Trophoblast cell (in vitro differentiated cells and primary cell): Measurements from ENCODE around the gene AIRE.
A peak's percentile ranks its signal among the peaks of the same experiment; 100 is the strongest.

Experiments used
- DNase-seq, 2 donors: peaks; one replicate each; pipeline ENCODE4 v3.0.0-alpha.2; 2016
- H2AFZ ChIP-seq: 2 replicates; pipeline ENCODE4 v1.6.1; 2013; ENCODE audit warnings: low read length, moderate library complexity, mild to moderate bottlenecking; ENCODE audit not compliant: insufficient read depth, poor library complexity
- H2AK5ac ChIP-seq: 2 replicates; pipeline ENCODE4 v1.6.1; 2013; ENCODE audit warnings: mild to moderate bottlenecking, low read length
- H2BK120ac ChIP-seq: 2 replicates; pipeline ENCODE4 v1.6.1; 2013; ENCODE audit warnings: low read length, mild to moderate bottlenecking, moderate library complexity; ENCODE audit not compliant: insufficient read depth, poor library complexity
- H2BK12ac ChIP-seq: 2 replicates; pipeline ENCODE4 v1.6.1; 2013; ENCODE audit warnings: mild to moderate bottlenecking, low read length, moderate library complexity
- H2BK5ac ChIP-seq: 2 replicates; pipeline ENCODE4 v1.6.1; 2013; ENCODE audit warnings: low read length, low read depth, moderate library complexity, mild to moderate bottlenecking; ENCODE audit not compliant: poor library complexity
- H3K14ac ChIP-seq: 2 replicates; pipeline ENCODE4 v1.6.1; 2013; ENCODE audit warnings: mild to moderate bottlenecking, low read length
- H3K18ac ChIP-seq: 2 replicates; pipeline ENCODE4 v1.6.1; 2013; ENCODE audit warnings: mild to moderate bottlenecking, low read length
- H3K23ac ChIP-seq: 2 replicates; pipeline ENCODE4 v1.6.1; 2013; ENCODE audit warnings: low read length
- H3K27ac ChIP-seq: 2 replicates; pipeline ENCODE4 v1.5.1; 2013; ENCODE audit warnings: low read depth, mild to moderate bottlenecking, inconsistent platforms, low read length, moderate library complexity
- H3K27me3 ChIP-seq: 2 replicates; pipeline ENCODE4 v1.6.1; 2013; ENCODE audit warnings: inconsistent platforms, mild to moderate bottlenecking, low read length, moderate library complexity; ENCODE audit not compliant: insufficient read depth
- H3K36me3 ChIP-seq, 2 experiments: 1 replicate in 1 of 2; 2 replicates in 1 of 2; pipeline ENCODE4 v1.6.1; 2013; ENCODE audit warnings: low read length in 2 of 2, mild to moderate bottlenecking in 2 of 2, moderate library complexity in 1 of 2; ENCODE audit not compliant: insufficient read depth in 2 of 2, control insufficient read depth in 1 of 2
- H3K4ac ChIP-seq: 2 replicates; pipeline ENCODE4 v1.6.1; 2013; ENCODE audit warnings: low read depth, mild to moderate bottlenecking, low read length, moderate library complexity
- H3K4me1 ChIP-seq, 2 experiments: 1 replicate in 1 of 2; 2 replicates in 1 of 2; pipeline ENCODE4 v1.6.1; 2013; ENCODE audit warnings: low read length in 2 of 2, mild to moderate bottlenecking in 2 of 2, moderate library complexity in 1 of 2; ENCODE audit not compliant: insufficient read depth in 2 of 2, control insufficient read depth in 1 of 2
- H3K4me2 ChIP-seq: 2 replicates; pipeline ENCODE4 v1.6.1; 2013; ENCODE audit warnings: inconsistent platforms, mild to moderate bottlenecking, low read length, moderate library complexity
- H3K4me3 ChIP-seq: 2 replicates; pipeline ENCODE4 v1.5.1; 2013; ENCODE audit warnings: mild to moderate bottlenecking, low read depth, low read length, inconsistent platforms
- H3K79me1 ChIP-seq: one replicate; pipeline ENCODE4 v1.6.1; 2013; ENCODE audit warnings: low read length
- H3K79me2 ChIP-seq: 2 replicates; pipeline ENCODE4 v1.6.1; 2013; ENCODE audit warnings: low read length, mild to moderate bottlenecking; ENCODE audit not compliant: control insufficient read depth, insufficient read depth, poor library complexity
- H3K9ac ChIP-seq: 2 replicates; pipeline ENCODE4 v1.6.1; 2013; ENCODE audit warnings: mild to moderate bottlenecking, low read length
- H3K9me3 ChIP-seq: 2 replicates; pipeline ENCODE4 v1.6.1; 2013; ENCODE audit warnings: low read depth, mild to moderate bottlenecking, control low read depth, inconsistent platforms, low read length; ENCODE audit not compliant: insufficient read depth
- H4K12ac ChIP-seq: 2 replicates; pipeline ENCODE4 v1.6.1; 2013; ENCODE audit warnings: low read depth, mild to moderate bottlenecking, low read length, moderate library complexity
- H4K8ac ChIP-seq: 2 replicates; pipeline ENCODE4 v1.6.1; 2013; ENCODE audit warnings: low read depth, mild to moderate bottlenecking, low read length, moderate library complexity
- H4K91ac ChIP-seq: one replicate; pipeline ENCODE4 v1.6.1; 2013; ENCODE audit warnings: low read depth, mild to moderate bottlenecking, low read length, moderate library complexity
- WGBS: extraction: QIAGEN DNeasy Blood & Tissue Kit; methylation state at CpG from one replicate; pipeline ENCODE4 v1.1.7; 2013; ENCODE audit warnings: missing lambda C conversion rate; ENCODE audit not compliant: insufficient read length, insufficient coverage; ENCODE audit errors: extremely low coverage; 5-methylcytosine and 5-hydroxymethylcytosine counted together

The AIRE gene

GRCh38 chr21:44304011-44304616 lies 18.4 kb downstream of the AIRE start:
- H3K27me3 ChIP-seq = no peaks in the 10 kb centered on the region
- H3K79me2 ChIP-seq = peaks cover 12% of the 10 kb centered on the region
- peaks cover 14% of the 10 kb centered on the region for H3K79me1 ChIP-seq
- H3K14ac ChIP-seq = no peak overlapping the region
- H3K4me3 ChIP-seq = no peak overlapping the region
- H3K9me3 ChIP-seq = peaks cover 1% of the 10 kb centered on the region
- peak overlapping the region; percentile 8 for H3K4ac ChIP-seq
- H2BK5ac ChIP-seq = no peak overlapping the region
- H3K4me1 ChIP-seq = peaks cover 7 to 8% of the 10 kb centered on the region in 2 experiments
- no peak overlapping the region for H4K8ac ChIP-seq
- H3K36me3 ChIP-seq = peaks cover 14 to 15% of the 10 kb centered on the region in 2 experiments
- no peak overlapping the region for H2BK120ac ChIP-seq
- H2BK12ac ChIP-seq = no peak overlapping the region
- DNase-seq = no peak
- H3K4me2 ChIP-seq = no peak overlapping the region
- H3K18ac ChIP-seq = peak overlapping the region; percentile 7
- H3K23ac ChIP-seq = no peak overlapping the region
- no peak overlapping the region for H2AK5ac ChIP-seq
- H4K12ac ChIP-seq = no peak overlapping the region
- no peak overlapping the region for H3K27ac ChIP-seq
- no CpG with 5 or more reads among the region's 16 CpGs for WGBS
- H4K91ac ChIP-seq = no peak overlapping the region
- no peak overlapping the region for H3K9ac ChIP-seq
- H2AFZ ChIP-seq = no peak overlapping the region

GRCh38 chr21:44304877-44305293 lies 19.2 kb downstream of the AIRE start:
- no peak overlapping the region for H3K23ac ChIP-seq
- H2AK5ac ChIP-seq = no peak overlapping the region
- no peak overlapping the region for H4K12ac ChIP-seq
- WGBS = no CpG with 5 or more reads among the region's 8 CpGs
- no peak overlapping the region for H4K91ac ChIP-seq
- no peak overlapping the region for H3K4me2 ChIP-seq
- peaks cover 10% of the 10 kb centered on the region for H3K79me2 ChIP-seq
- H3K9ac ChIP-seq = no peak overlapping the region
- H2BK120ac ChIP-seq = no peak overlapping the region
- H3K9me3 ChIP-seq = peaks cover 1% of the 10 kb centered on the region
- peak overlapping the region; percentile 2 for H3K18ac ChIP-seq
- H3K27me3 ChIP-seq = no peaks in the 10 kb centered on the region
- no peak overlapping the region for H3K4ac ChIP-seq
- H3K4me1 ChIP-seq = peaks cover 6 to 8% of the 10 kb centered on the region in 2 experiments
- peak; percentile 27 to 38 for DNase-seq
- H3K36me3 ChIP-seq = peaks cover 17 to 18% of the 10 kb centered on the region in 2 experiments
- H3K14ac ChIP-seq = no peak overlapping the region
- no peak overlapping the region for H4K8ac ChIP-seq
- no peak overlapping the region for H2BK5ac ChIP-seq
- no peak overlapping the region for H3K27ac ChIP-seq
- H3K79me1 ChIP-seq = peaks cover 9% of the 10 kb centered on the region
- H2BK12ac ChIP-seq = no peak overlapping the region
- H3K4me3 ChIP-seq = no peak overlapping the region
- no peak overlapping the region for H2AFZ ChIP-seq

DNA sequence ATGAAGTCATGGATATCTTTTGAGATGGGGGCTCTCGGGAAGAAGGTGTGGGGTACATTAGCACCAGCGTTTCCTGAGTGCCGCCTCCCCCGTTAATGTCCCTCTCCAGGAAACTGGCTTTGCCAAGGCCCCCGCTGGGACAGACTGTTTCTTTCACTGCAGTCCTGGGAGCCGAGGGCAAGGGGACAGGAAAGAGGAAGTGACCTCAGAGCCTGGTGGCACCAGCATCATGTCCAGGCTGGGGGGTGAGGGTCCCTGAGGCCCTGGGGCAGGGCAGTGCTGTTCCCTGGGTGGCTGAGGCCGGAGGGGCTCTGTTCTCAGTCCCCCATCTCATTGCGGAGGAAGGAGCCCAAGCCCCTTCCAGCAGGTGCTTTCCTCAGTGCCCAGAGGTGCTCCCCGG lies 20.0 kb downstream of the AIRE start:
- no peak overlapping the region for H2AK5ac ChIP-seq
- H3K36me3 ChIP-seq = peaks cover 25 to 26% of the 10 kb centered on the region in 2 experiments
- no peak overlapping the region for H3K4me3 ChIP-seq
- peaks cover 2% of the 10 kb centered on the region for H3K79me1 ChIP-seq
- no peaks in the 10 kb centered on the region for H3K27me3 ChIP-seq
- peaks cover 1% of the 10 kb centered on the region for H3K9me3 ChIP-seq
- peaks cover 4% of the 10 kb centered on the region for H3K79me2 ChIP-seq
- no peak overlapping the region for H3K9ac ChIP-seq
- no peak overlapping the region for H4K8ac ChIP-seq
- no CpG with 5 or more reads among the region's 9 CpGs for WGBS
- no peak overlapping the region for H2BK120ac ChIP-seq
- H2BK5ac ChIP-seq = no peak overlapping the region
- H3K4ac ChIP-seq = no peak overlapping the region
- H2BK12ac ChIP-seq = no peak overlapping the region
- H4K12ac ChIP-seq = no peak overlapping the region
- H3K18ac ChIP-seq = no peak overlapping the region
- DNase-seq = no peak
- no peak overlapping the region for H3K27ac ChIP-seq
- no peak overlapping the region for H2AFZ ChIP-seq
- H4K91ac ChIP-seq = no peak overlapping the region
- peaks cover 5 to 6% of the 10 kb centered on the region in 2 experiments for H3K4me1 ChIP-seq
- no peak overlapping the region for H3K14ac ChIP-seq
- no peak overlapping the region for H3K4me2 ChIP-seq
- H3K23ac ChIP-seq = no peak overlapping the region

DNA sequence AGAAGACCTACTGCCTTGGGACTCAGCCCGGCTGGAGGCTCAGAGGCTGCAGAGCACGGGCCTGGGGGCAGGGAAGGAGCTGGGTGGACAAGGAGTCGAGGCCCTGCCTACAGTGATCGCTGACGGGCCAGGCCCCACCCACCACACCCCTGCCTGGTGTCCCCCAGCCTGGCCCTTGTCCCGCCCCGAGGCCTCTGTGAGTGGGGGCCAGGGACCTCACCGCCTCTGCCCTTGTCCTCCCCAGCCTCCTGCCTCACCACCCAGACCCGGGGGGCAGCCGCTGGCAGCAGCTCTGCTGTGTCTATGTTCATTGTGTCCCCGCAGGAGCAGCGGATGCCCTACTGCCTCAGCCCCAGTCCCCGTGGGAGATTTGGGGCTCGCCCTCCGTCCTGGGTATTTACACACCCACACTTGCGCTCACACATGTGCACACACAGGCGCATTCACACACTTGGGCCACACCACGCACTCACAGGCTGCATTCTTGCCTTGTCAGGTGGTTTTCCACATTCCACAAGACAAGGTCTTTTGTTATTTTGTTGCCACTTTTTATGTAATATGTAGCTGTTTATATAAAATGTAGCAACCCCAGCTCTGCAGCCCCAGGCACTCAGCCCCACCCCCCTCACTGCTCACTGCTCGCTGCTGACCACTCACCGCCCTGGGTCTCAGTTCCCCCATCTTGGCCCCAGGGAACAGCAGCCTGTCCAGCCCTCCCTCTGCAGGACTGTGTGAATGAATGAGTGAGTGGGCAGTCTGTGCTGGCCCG lies 21.4 kb downstream of the AIRE start:
- no peak overlapping the region for H3K4me3 ChIP-seq
- H4K91ac ChIP-seq = no peak overlapping the region
- no peak overlapping the region for H3K23ac ChIP-seq
- H3K27me3 ChIP-seq = no peaks in the 10 kb centered on the region
- no peak overlapping the region for H2BK5ac ChIP-seq
- H3K79me2 ChIP-seq = no peaks in the 10 kb centered on the region
- DNase-seq = no peak
- peaks cover 39 to 40% of the 10 kb centered on the region in 2 experiments for H3K36me3 ChIP-seq
- H3K4me1 ChIP-seq = no peaks in the 10 kb centered on the region
- no peak overlapping the region for H3K9ac ChIP-seq
- H3K27ac ChIP-seq = no peak overlapping the region
- no peak overlapping the region for H4K8ac ChIP-seq
- no peak overlapping the region for H2BK120ac ChIP-seq
- H2AFZ ChIP-seq = no peak overlapping the region
- no peaks in the 10 kb centered on the region for H3K79me1 ChIP-seq
- H2AK5ac ChIP-seq = no peak overlapping the region
- peaks cover 1% of the 10 kb centered on the region for H3K9me3 ChIP-seq
- H3K4me2 ChIP-seq = no peak overlapping the region
- H3K4ac ChIP-seq = no peak overlapping the region
- no peak overlapping the region for H2BK12ac ChIP-seq
- peak overlapping the region; percentile 2 for H3K18ac ChIP-seq
- H3K14ac ChIP-seq = no peak overlapping the region
- H4K12ac ChIP-seq = no peak overlapping the region
- no CpG with 5 or more reads among the region's 21 CpGs for WGBS
